ENCODE results near the gene SHB. TPM values are rescaled to one million over a fixed set of nuclear protein-coding genes. Genes with fewer than 3 reads are reported as not detected.
"Not testable (repeated sequence)": the region's sequence is repeated elsewhere in the genome, so short reads cannot be mapped to it uniquely, and the experiment has no call there.

Gene SHB
- total and polyA plus RNA-seq, 2 of the 13 experiments (the other 11 are each of a cell fraction or from before 2014, with no cell fraction given) = 19.4 to 20.7 TPM

GRCh38 chr9:37909836-37910235, 159.2 kb downstream of the SHB start:
- FAIRE-seq; CTCF ChIA-PET (ENCODE audit: low intra/inter-chr PET ratio, low total read pairs); H3K36me3 ChIP-seq (replicated peaks in 1 of 2; ENCODE audit: control insufficient read depth in 1 of 2, insufficient read depth in 2 of 2, low read length in 2 of 2); H3K27me3 ChIP-seq (ENCODE audit: control insufficient read depth in 1 of 2, insufficient read depth in 2 of 2, low read length in 2 of 2); H3K27ac ChIP-seq (ENCODE audit: extremely low read length, insufficient read depth, low read length); H3K9me3 ChIP-seq (ENCODE audit: low read length); H2AFZ ChIP-seq (ENCODE audit: low read length); DNase-seq (ENCODE audit: low spot score); H3K9ac ChIP-seq (ENCODE audit: insufficient read depth, low read depth, low read length); BruUV-seq (replicated peaks); H3K4me2 ChIP-seq (ENCODE audit: low read depth, low read length); H3K4me3 ChIP-seq (replicated peaks in 1 of 3; ENCODE audit: insufficient read depth in 1 of 3, low read depth in 2 of 3, low read length in 3 of 3); H3K79me2 ChIP-seq (ENCODE audit: insufficient read depth, low read length); ATAC-seq; H4K20me1 ChIP-seq (ENCODE audit: insufficient read depth, low read length): not testable (repeated sequence)
- in situ Hi-C loops (cut with HindIII; ENCODE audit: extremely low pct_ligation_motif_present, low pct_unique_long_range_greater_than_20kb) (loop anchor here (5.0 to 25.0 kb wide), 5 partner anchors 162 to 445 kb away; partner anchors contain the start of gene POLR1E), intact Hi-C loops (cut with micrococcal nuclease; ENCODE audit: unreplicated experiment) (loop anchor here (5.0 kb wide), 3 partner anchors 57 to 452 kb away; no protein-coding TSS in a partner anchor)
- 60% methylated on average over 5 of the region's 5 CpGs for WGBS (ENCODE audit: low lambda C conversion rate)
- POLR2A ChIA-PET = interaction anchor here (0.6 kb wide), 1 partner anchor 447 kb away, joined by 3 read pairs; no protein-coding TSS in a partner anchor
- H3K4me1 ChIP-seq (ENCODE audit: insufficient read depth, low read length) = peaks cover 46% of the 10 kb centered on the region

- no peaks in the 10 kb centered on the region for H3K36me3 ChIP-seq (replicated peaks in 1 of 2; ENCODE audit: control insufficient read depth in 1 of 2, insufficient read depth in 2 of 2, low read length in 2 of 2)
- no peaks in the 10 kb centered on the region for H3K79me2 ChIP-seq (ENCODE audit: insufficient read depth, low read length)
- H3K9ac ChIP-seq (ENCODE audit: insufficient read depth, low read depth, low read length) = no peak overlapping the region
- H2AFZ ChIP-seq (ENCODE audit: low read length) = no peak overlapping the region
- no peak for ATAC-seq
- no peak overlapping the region for H3K27ac ChIP-seq (ENCODE audit: extremely low read length, insufficient read depth, low read length)
- H3K27me3 ChIP-seq (ENCODE audit: control insufficient read depth in 1 of 2, insufficient read depth in 2 of 2, low read length in 2 of 2) = no peaks in the 10 kb centered on the region
- TF ChIP-seq SSRP1 (CRISPR knock-in tag; IDR thresholded peaks at IDR 0.05) = 0 out of 2 replicates have a peak, but pooled peaks have one; percentile 19
- TF ChIP-seq HIVEP1 (CRISPR knock-in tag; IDR thresholded peaks at IDR 0.05) = no peak
- H3K4me1 ChIP-seq (ENCODE audit: insufficient read depth, low read length) = peaks cover 50% of the 10 kb centered on the region
- no peak overlapping the region for H3K4me3 ChIP-seq (replicated peaks in 1 of 3; ENCODE audit: insufficient read depth in 1 of 3, low read depth in 2 of 3, low read length in 3 of 3)
- in situ Hi-C loops (cut with HindIII; ENCODE audit: extremely low pct_ligation_motif_present, low pct_unique_long_range_greater_than_20kb) (loop anchor here (5.0 to 25.0 kb wide), 4 partner anchors 163 to 445 kb away; partner anchors contain the start of gene POLR1E), intact Hi-C loops (cut with micrococcal nuclease; ENCODE audit: unreplicated experiment) (no loop called here)
- no TSS peak for BruUV-seq (replicated peaks)
- H3K4me2 ChIP-seq (ENCODE audit: low read depth, low read length) = 0 out of 2 replicates have a peak overlapping the region, but pooled peaks have one; percentile 34
- ChIA-PET POLR2A (interaction anchor here (1.0 to 2.2 kb wide), 15 partner anchors 55 to 528 kb away, joined by 3 to 14 read pairs (median 5); partner anchors contain the start of genes ALDH1B1, GRHPR and POLR1E), CTCF (ENCODE audit: low intra/inter-chr PET ratio, low total read pairs) (no interaction called here)
- DNase-seq (ENCODE audit: low spot score) = no peak
- no peaks in the 10 kb centered on the region for H4K20me1 ChIP-seq (ENCODE audit: insufficient read depth, low read length)
- H3K9me3 ChIP-seq (ENCODE audit: low read length) = no peaks in the 10 kb centered on the region
- 99% methylated on average over 3 of the region's 3 CpGs for WGBS (ENCODE audit: low lambda C conversion rate)
- FAIRE-seq = no peak
These were observed 159.7 kb downstream of the SHB start for GRCh38 chr9:37909326-37909725.

Measured in HepG2 (cell line).